ENCODE measurements around the gene HEPACAM2. TPM values are rescaled to one million over a fixed set of nuclear protein-coding genes. Genes with fewer than 3 reads are reported as not detected.

HEPACAM2 gene
- under 1 TPM in 3 of 10 donors, not detected in 7; 0.10 to 0.21 (median 0.15) TPM for polyA plus RNA-seq (ENCODE audit: insufficient read length in 10 of 10)
- long read RNA-seq, donor 1 = 0 reads
- long read RNA-seq, donor 2 = 0 reads
- long read RNA-seq, donor 3 = 0 reads
- long read RNA-seq, donor 4 = 0 reads
- long read RNA-seq, donor 5 = 0 reads
- long read RNA-seq, donor 6 = 0 reads
- long read RNA-seq, donor 7 = 0 reads
- long read RNA-seq, donor 8 = 0 reads
- long read RNA-seq, donor 9 = 0 reads

- no peak for DNase-seq
Observed at GRCh38 chr7:93226310-93226709, at the start of gene HEPACAM2. Gene HEPACAM2 (minus strand): TSS chr7:93226469.

- DNase-seq = no peak
Observed at GRCh38 chr7:93265220-93265619, 39.0 kb upstream of the HEPACAM2 start.

- no peak for DNase-seq
Observed at GRCh38 chr7:93262535-93262934, 36.3 kb upstream of the HEPACAM2 start.

GRCh38 chr7:93258661-93259060 lies 32.4 kb upstream of the HEPACAM2 start:
- DNase-seq = no peak

GRCh38 chr7:93249491-93250148 lies 23.4 kb upstream of the HEPACAM2 start:
- peak in 1 of 3 donors; percentile 7 for DNase-seq

GRCh38 chr7:93245525-93246432 lies 19.5 kb upstream of the HEPACAM2 start:
- peak; percentile 21 to 56 (median 21) for DNase-seq

GRCh38 chr7:93242106-93242505 lies 15.8 kb upstream of the HEPACAM2 start:
- no peak for DNase-seq

- no peak for DNase-seq
Observed at GRCh38 chr7:93239824-93240223, 13.6 kb upstream of the HEPACAM2 start.

GRCh38 chr7:93238748-93239147 lies 12.5 kb upstream of the HEPACAM2 start:
- no peak for DNase-seq

- no peak for DNase-seq
Observed at GRCh38 chr7:93238131-93238530, 11.9 kb upstream of the HEPACAM2 start.

GRCh38 chr7:93235541-93235940 lies 9.3 kb upstream of the HEPACAM2 start:
- no peak for DNase-seq

- DNase-seq = peak in 1 of 3 donors; percentile 7
Observed at GRCh38 chr7:93232673-93233018, 6.4 kb upstream of the HEPACAM2 start.

GRCh38 chr7:93231799-93232672 lies 5.8 kb upstream of the HEPACAM2 start, which contains the start of gene VPS50:
Gene VPS50 (plus strand): TSS chr7:93232366. CDS start chr7:93232468, 102 bp downstream.
- DNase-seq = peak; percentile 97 to 98 (median 97)

- no peak for DNase-seq
Observed at GRCh38 chr7:93231259-93231658, 5.0 kb upstream of the HEPACAM2 start.

GRCh38 chr7:93228302-93228701 lies 2.0 kb upstream of the HEPACAM2 start:
- DNase-seq = peak; percentile 32 to 55 (median 38)

- no peak for DNase-seq
Observed at GRCh38 chr7:93219868-93220267, 6.4 kb downstream of the HEPACAM2 start.

- DNase-seq = no peak
Observed at GRCh38 chr7:93218997-93219827, 7.1 kb downstream of the HEPACAM2 start.

- peak in 1 of 3 donors; percentile 18 for DNase-seq
Observed at GRCh38 chr7:93212881-93213280, 13.4 kb downstream of the HEPACAM2 start.

GRCh38 chr7:93211228-93211818 lies 14.9 kb downstream of the HEPACAM2 start:
- no peak for DNase-seq

- DNase-seq = no peak
Observed at GRCh38 chr7:93205046-93205445, 21.2 kb downstream of the HEPACAM2 start.

Measured in muscle of back (tissue), 13 donors.